Spleen (tissue), 11 donors: ENCODE measurements around the gene SLC35F3. TPM values are rescaled to one million over a fixed set of nuclear protein-coding genes. Genes with fewer than 3 reads are reported as not detected.

Experiments
- DNase-seq: peaks from one replicate; pipeline ENCODE4 v3.0.0-alpha.2; 2020
- H3K27ac ChIP-seq, 8 donors: fragments of 200-600 bp; sonication (generic) in 7 of 8; 1 replicate in 4 of 8; 2 replicates in 4 of 8; pipeline versions ENCODE4 v1.5.0 to v1.8.0; 2016 to 2021; ENCODE audit warnings: inconsistent platforms in 4 of 8, mild to moderate bottlenecking in 4 of 8, moderate library complexity in 1 of 8
- H3K27me3 ChIP-seq, 7 donors: fragments of 200-600 bp; sonication (generic) in 6 of 7; replicated peaks in 1 of 7; 1 replicate in 4 of 7; 2 replicates in 3 of 7; pipeline versions ENCODE4 v1.5.0 to v1.8.0; 2016 to 2021; ENCODE audit warnings: inconsistent platforms in 3 of 7, mild to moderate bottlenecking in 1 of 7
- H3K36me3 ChIP-seq, 6 donors: fragments of 200-600 bp; sonication (generic) in 5 of 6; 1 replicate in 4 of 6; 2 replicates in 2 of 6; pipeline versions ENCODE4 v1.5.0 to v1.8.0; 2016 to 2021; ENCODE audit warnings: inconsistent platforms in 2 of 6
- H3K4me1 ChIP-seq, 6 donors: fragments of 200-600 bp; sonication (generic) in 5 of 6; 1 replicate in 3 of 6; 2 replicates in 3 of 6; pipeline versions ENCODE4 v1.5.0 to v1.8.0; 2016 to 2021; ENCODE audit warnings: inconsistent platforms in 3 of 6
- H3K4me3 ChIP-seq, 8 donors: fragments of 200-600 bp; sonication (generic) in 7 of 8; 1 replicate in 4 of 8; 2 replicates in 4 of 8; pipeline versions ENCODE4 v1.5.0 to v1.8.0; 2016 to 2021; ENCODE audit warnings: inconsistent platforms in 4 of 8, mild to moderate bottlenecking in 4 of 8, moderate library complexity in 2 of 8
- H3K9me3 ChIP-seq, 8 donors: fragments of 200-600 bp; sonication (generic) in 7 of 8; 1 replicate in 4 of 8; 2 replicates in 4 of 8; pipeline versions ENCODE4 v1.5.0 to v1.8.0; 2016 to 2021; ENCODE audit warnings: inconsistent platforms in 4 of 8
- CTCF ChIP-seq, 11 experiments: fragments of 200-600 bp in 7 of 11; fragments of 450-650 bp in 4 of 11; sonication (generic) in 4 of 11; IDR thresholded peaks in 8 of 11; conservative IDR thresholded peaks in 3 of 11; 1 replicate in 7 of 11; 2 replicates in 4 of 11; pipeline versions ENCODE4 v1.4.0 to v1.8.0; 2016 to 2021; ENCODE audit warnings: antibody characterized with exemption in 11 of 11, inconsistent platforms in 4 of 11, mild to moderate bottlenecking in 1 of 11
- POLR2A ChIP-seq, 3 donors: fragments of 450-650 bp; IDR thresholded peaks; one replicate each; pipeline ENCODE4 v1.5.1; 2017; ENCODE audit warnings: antibody characterized with exemption in 3 of 3, mild to moderate bottlenecking in 1 of 3
- POLR2AphosphoS5 ChIP-seq, 3 donors: sonication (generic); formaldehyde crosslinking; IDR thresholded peaks; one replicate each; pipeline ENCODE4 v1.5.1; 2017; ENCODE audit warnings: antibody characterized with exemption in 3 of 3
- WGBS, 5 donors: extraction: QIAGEN DNeasy Blood & Tissue Kit in 3 of 5; methylation state at CpG; one replicate each; pipeline versions ENCODE4 v1.1.5 to v1.1.7; 2013 to 2018; 5-methylcytosine and 5-hydroxymethylcytosine counted together
- intact Hi-C: fragments of 100-400 bp; cut with DNase I; formaldehyde crosslinking; loops from one replicate; pipeline ENCODE4 v1.15.0; 2023; ENCODE audit warnings: low total_unique reads
- polyA plus RNA-seq, 3 donors: library from polyadenylated mRNA; stranded (reverse); fragments of 200-250 nt; gene quantifications; one replicate each; pipeline ENCODE4 v1.2.1, GENCODE V29; 2013
- total RNA-seq, 7 donors: library from RNA; depleted of rRNA in 3 of 7; stranded (reverse); fragments of >200 nt in 3 of 7; fragmentation: NEBNext Ultra II Directional in 4 of 7; extraction: Animal tissue kit (Norgen Biotek cat#: 25700) in 4 of 7; gene quantifications; one replicate each; pipeline versions ENCODE4 v1.1.0 to v1.2.1, GENCODE V29; 2016 to 2021
- donor health status: healthy with polysubstance abuse.
- donor health status: DM: no; HTN: no; CAD: no; lungs with moderate emphysema.
- donor health status: DM: no; HTN: no; CAD: no.
- donor health status: Bipolar disorder and iron deficiency.
- donor health status: healthy.
- donor health status: DM: no; HTN: no; CAD: no.
- donor health status: DM: yes; HTN: yes; CAD: no.

SLC35F3 gene
- total and polyA plus RNA-seq, 10 donors = 0.03 to 0.44 (median 0.11) TPM; not detected in 5

GRCh38 chr1:234123867-234124266 lies 219.4 kb downstream of the SLC35F3 start:
- WGBS, 5 donors = 71 to 83% (median 81%) methylated on average over 5 of the region's 5 CpGs

DNA sequence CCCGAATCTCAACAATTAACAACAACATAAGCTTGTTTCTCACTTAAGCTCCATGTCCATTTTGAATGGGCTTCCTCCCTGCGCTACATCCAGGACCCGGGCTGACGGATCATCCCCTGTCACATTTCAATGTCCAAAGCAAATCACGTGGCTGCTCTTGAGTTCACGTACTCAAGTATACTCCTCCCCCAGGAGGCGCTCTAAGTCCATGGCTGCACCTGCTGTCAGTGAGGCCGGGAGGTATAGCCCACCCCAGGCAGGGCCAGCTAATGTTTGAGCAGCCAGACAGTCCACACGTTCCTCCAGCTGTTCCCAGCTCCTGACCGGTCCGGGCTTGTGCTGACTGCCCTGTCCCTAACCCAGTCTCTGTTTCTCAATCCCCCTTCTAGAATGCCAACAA lies 220.8 kb downstream of the SLC35F3 start:
- DNase-seq = no peak
- Histone ChIP-seq H3K4me1 (no peaks in the 10 kb centered on the region), H3K4me3 (no peak overlapping the region), H3K36me3 (no peaks in the 10 kb centered on the region), H3K27me3 (peaks cover 0 to 52% (median 0%) of the 10 kb centered on the region in 7 donors), H3K9me3 (peaks cover 0 to 4% (median 0%) of the 10 kb centered on the region in 8 donors), H3K27ac (no peak overlapping the region)
- TF ChIP-seq CTCF (IDR thresholded peaks at IDR 0.05 in 8 of 11, conservative IDR thresholded peaks at IDR 0.05 in 3 of 11) = no peak
- no peak for TF ChIP-seq POLR2AphosphoS5 (IDR thresholded peaks at IDR 0.05)
- intact Hi-C loops = no loop called here
- 9 to 18% (median 16%) methylated on average over 11 of the region's 11 CpGs for WGBS, 5 donors

More at GRCh38 chr1:234123867-234124266, 219.4 kb downstream of the SLC35F3 start:
- H3K36me3 ChIP-seq = no peaks in the 10 kb centered on the region
- DNase-seq = no peak
- no peak for TF ChIP-seq CTCF (IDR thresholded peaks at IDR 0.05 in 8 of 11, conservative IDR thresholded peaks at IDR 0.05 in 3 of 11)
- TF ChIP-seq POLR2A (IDR thresholded peaks at IDR 0.05) = no peak
- no peaks in the 10 kb centered on the region for H3K4me1 ChIP-seq
- H3K9me3 ChIP-seq = peaks cover 0 to 4% (median 0%) of the 10 kb centered on the region in 8 donors
- H3K27ac ChIP-seq = no peak overlapping the region
- H3K27me3 ChIP-seq = peaks cover 0 to 49% (median 0%) of the 10 kb centered on the region in 7 donors
- intact Hi-C loops = no loop called here
- H3K4me3 ChIP-seq = no peak overlapping the region

- Histone ChIP-seq H3K27me3 (peaks cover 0 to 52% (median 0%) of the 10 kb centered on the region in 7 donors), H3K9me3 (peaks cover 0 to 4% (median 0%) of the 10 kb centered on the region in 8 donors), H3K36me3 (no peaks in the 10 kb centered on the region), H3K27ac (no peak overlapping the region), H3K4me3 (no peak overlapping the region), H3K4me1 (no peaks in the 10 kb centered on the region)
- intact Hi-C loops = no loop called here
- 89 to 92% (median 90%) methylated on average over 13 of the region's 13 CpGs for WGBS, 5 donors
- DNase-seq = no peak
- TF ChIP-seq POLR2A (IDR thresholded peaks at IDR 0.05) (no peak), CTCF (IDR thresholded peaks at IDR 0.05 in 8 of 11, conservative IDR thresholded peaks at IDR 0.05 in 3 of 11) (no peak), POLR2AphosphoS5 (IDR thresholded peaks at IDR 0.05) (no peak)
Measured at GRCh38 chr1:234125714-234126113, 221.2 kb downstream of the SLC35F3 start.

- intact Hi-C loops = no loop called here
- H3K27me3 ChIP-seq = peaks cover 0 to 52% (median 0%) of the 10 kb centered on the region in 7 donors
- no peak overlapping the region for H3K4me3 ChIP-seq
- no peak for DNase-seq
- TF ChIP-seq POLR2A (IDR thresholded peaks at IDR 0.05) (no peak), CTCF (IDR thresholded peaks at IDR 0.05 in 8 of 11, conservative IDR thresholded peaks at IDR 0.05 in 3 of 11) (no peak), POLR2AphosphoS5 (IDR thresholded peaks at IDR 0.05) (no peak)
- WGBS, 5 donors = 48 to 69% (median 62%) methylated on average over 4 of the region's 4 CpGs
- no peaks in the 10 kb centered on the region for H3K4me1 ChIP-seq
- no peak overlapping the region for H3K27ac ChIP-seq
- no peaks in the 10 kb centered on the region for H3K36me3 ChIP-seq
- peaks cover 0 to 4% (median 0%) of the 10 kb centered on the region in 8 donors for H3K9me3 ChIP-seq
Measured at GRCh38 chr1:234127026-234127671, 222.7 kb downstream of the SLC35F3 start.
